GM23338 (cell line): Measurements from ENCODE around the gene SARDH.

Source experiments
- CREB1 ChIP-seq: fragments of 250-450 bp; sonication (Bioruptor Pico); IDR thresholded peaks from 2 replicates; pipeline ENCODE4 v1.5.0; 2020; ENCODE audit warnings: low read depth, mild to moderate bottlenecking, moderate library complexity
- CTCF ChIP-seq, 2 experiments: fragments of 200-600 bp in 1 of 2; sonication (generic) in 1 of 2; conservative IDR thresholded peaks; 2 replicates each; pipeline versions ENCODE4 v1.5.1 to v1.6.1; 2016 to 2017; ENCODE audit warnings: antibody characterized with exemption in 2 of 2, low read depth in 2 of 2, mild to moderate bottlenecking in 2 of 2, moderate library complexity in 1 of 2
- ETS1 ChIP-seq: IDR thresholded peaks from 2 replicates; pipeline ENCODE4 v1.6.1; 2016; ENCODE audit warnings: antibody characterized with exemption
- EZH2 ChIP-seq: fragments of 200-600 bp; sonication (generic); IDR thresholded peaks from one replicate; pipeline ENCODE4 v1.8.0; 2017; ENCODE audit warnings: antibody characterized with exemption, mild to moderate bottlenecking, low read depth; ENCODE audit not compliant: unreplicated experiment
- EZH2phosphoT487 ChIP-seq: fragments of 200-600 bp; sonication (generic); IDR thresholded peaks from one replicate; pipeline ENCODE4 v1.8.1; 2018; ENCODE audit warnings: antibody characterized with exemption; ENCODE audit not compliant: unreplicated experiment
- POLR2AphosphoS5 ChIP-seq: IDR thresholded peaks from 2 replicates; pipeline ENCODE4 v1.6.1; 2016; ENCODE audit warnings: antibody characterized with exemption, low read depth
- REST ChIP-seq: IDR thresholded peaks from one replicate; pipeline ENCODE4 v1.6.1; 2018; ENCODE audit warnings: antibody characterized with exemption; ENCODE audit not compliant: unreplicated experiment
- ZNF114 ChIP-seq: fragments of 250-450 bp; sonication (Bioruptor Pico); IDR thresholded peaks from 2 replicates; pipeline ENCODE4 v1.5.0; 2020; ENCODE audit warnings: mild to moderate bottlenecking, moderate library complexity
- ZNF331 ChIP-seq: fragments of 250-450 bp; sonication (Bioruptor Pico); IDR thresholded peaks from 2 replicates; pipeline ENCODE4 v1.5.0; 2020; ENCODE audit warnings: low read depth, mild to moderate bottlenecking, moderate library complexity
- ZNF462 ChIP-seq: fragments of 250-450 bp; sonication (Bioruptor Pico); IDR thresholded peaks from 2 replicates; pipeline ENCODE4 v1.5.0; 2020; ENCODE audit warnings: mild to moderate bottlenecking, moderate library complexity

GRCh38 chr9:133677126-133678010 lies 60.8 kb downstream of the SARDH start:
- no peak for TF ChIP-seq CTCF (conservative IDR thresholded peaks at IDR 0.05; ENCODE audit: low read depth in 2 of 2)
- TF ChIP-seq EZH2 = no peak
- no peak for TF ChIP-seq POLR2AphosphoS5
- no peak for TF ChIP-seq ZNF462 (CRISPR knock-in tag)
- TF ChIP-seq ETS1 = no peak
- TF ChIP-seq REST = no peak
- TF ChIP-seq EZH2phosphoT487 = no peak
- TF ChIP-seq ZNF331 (CRISPR knock-in tag) = no peak
- TF ChIP-seq ZNF114 = no peak
- TF ChIP-seq CREB1 (CRISPR knock-in tag) = no peak
